Measurements from ENCODE around the gene JUNB.
"Not testable (repeated sequence)": the region's sequence is repeated elsewhere in the genome, so short reads cannot be mapped to it uniquely, and the experiment has no call there.

Gene JUNB

DNA sequence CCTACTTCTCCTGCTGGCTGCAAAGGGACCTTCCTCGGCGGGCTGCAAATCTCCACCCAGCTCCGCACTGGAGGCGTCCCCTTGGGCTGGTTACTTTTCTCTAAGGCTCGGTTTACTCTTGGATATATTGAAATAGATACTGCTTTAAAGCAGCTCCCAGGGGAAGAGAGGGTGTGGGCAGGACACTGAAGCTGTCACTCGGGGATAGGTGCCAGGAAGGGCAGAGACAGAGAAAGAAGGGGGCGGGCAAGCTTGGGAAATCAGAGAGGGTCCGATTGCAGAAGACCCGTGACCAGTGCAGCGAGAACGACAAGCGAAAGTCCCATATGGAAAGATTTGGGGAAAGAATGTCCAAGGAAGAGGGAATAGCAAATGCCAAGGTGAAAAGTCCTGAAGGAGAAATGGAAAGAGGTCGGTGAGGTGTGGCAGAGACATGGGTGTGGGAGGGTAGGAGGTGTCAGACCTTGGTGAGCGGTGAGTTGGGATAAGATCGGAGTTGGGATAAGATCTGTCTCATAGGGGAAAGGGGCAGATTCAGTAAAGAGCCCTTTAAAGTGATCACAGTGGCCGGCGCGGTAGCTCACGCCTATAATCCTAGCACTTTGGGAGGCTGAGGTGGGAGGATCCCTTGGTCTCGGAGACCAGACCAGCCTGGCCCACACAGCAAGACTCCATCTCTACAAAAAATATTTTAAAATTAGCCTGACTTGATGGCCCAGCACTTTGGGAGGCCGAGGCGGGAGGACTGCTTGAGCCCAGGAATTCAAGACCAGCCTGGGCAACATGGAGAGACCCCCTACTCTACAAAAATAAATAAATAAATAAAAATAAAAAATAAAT is 11.2 kb downstream of the JUNB start:
- DNase-seq (ENCODE audit: extremely low read depth in 1 of 2, low read depth in 1 of 2): no peak

DNA sequence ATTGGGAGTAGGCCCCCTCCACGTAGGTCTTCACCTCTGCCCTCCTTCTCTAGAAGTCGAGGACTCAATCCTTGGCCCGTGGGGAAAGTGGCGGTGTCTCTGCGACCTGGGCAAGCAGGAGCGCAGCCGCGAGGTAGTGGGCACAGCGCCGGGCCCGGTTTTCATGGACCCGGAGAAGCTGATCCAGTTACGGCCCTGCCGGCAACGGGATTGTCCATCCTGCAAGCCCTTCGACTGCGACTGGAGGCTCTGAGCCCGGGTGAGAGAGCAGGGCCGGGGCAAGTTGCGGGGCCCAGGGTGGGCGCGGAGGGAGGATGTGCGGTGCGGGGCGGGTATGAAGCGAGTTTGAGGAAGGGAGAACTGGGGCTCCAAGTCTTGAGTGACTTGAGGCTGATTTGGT is 12.8 kb downstream of the JUNB start:
- DNase-seq (ENCODE audit: extremely low read depth in 1 of 2, low read depth in 1 of 2): no peak

DNA sequence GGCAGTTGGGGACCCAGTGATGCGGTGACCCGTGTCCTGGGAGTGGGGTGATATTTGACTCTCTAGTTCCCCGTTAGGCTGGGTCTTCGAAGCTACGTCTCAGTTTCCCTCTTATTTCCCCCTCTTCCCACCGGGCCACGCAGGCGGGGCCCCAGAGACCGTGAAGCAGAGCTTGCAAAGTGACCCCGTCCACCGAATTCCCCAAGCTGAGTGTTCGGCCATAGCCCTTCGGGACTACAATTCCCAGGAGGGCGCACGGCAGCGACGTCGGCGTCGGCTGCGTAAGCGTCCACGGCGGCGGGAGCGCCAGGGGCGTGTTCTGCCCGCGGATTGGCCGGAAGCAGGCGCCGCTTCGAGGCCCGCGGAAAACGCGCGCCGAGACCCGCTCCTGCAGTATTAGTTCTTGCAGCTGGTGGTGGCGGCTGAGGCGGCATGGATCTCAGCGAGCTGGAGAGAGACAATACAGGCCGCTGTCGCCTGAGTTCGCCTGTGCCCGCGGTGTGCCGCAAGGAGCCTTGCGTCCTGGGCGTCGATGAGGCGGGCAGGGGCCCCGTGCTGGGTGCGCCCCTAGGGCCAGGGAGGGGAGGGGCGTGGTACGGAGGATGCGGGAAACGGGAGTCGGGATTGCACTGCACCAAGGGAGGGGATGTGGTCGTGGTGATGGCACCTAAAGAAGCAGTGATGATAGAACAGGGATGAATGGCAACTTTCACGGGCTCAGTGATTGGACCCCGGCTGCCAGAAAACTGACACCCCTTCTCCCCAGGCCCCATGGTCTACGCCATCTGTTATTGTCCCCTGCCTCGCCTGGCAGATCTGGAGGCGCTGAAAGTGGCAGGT is 15.2 kb downstream of the JUNB start, which contains the start of gene RNASEH2A:
TSS of gene RNASEH2A (plus strand) at position 343 of the 840 bp plus-strand sequence. CDS start at position 433, 90 bp downstream.
- DNase-seq (ENCODE audit: extremely low read depth in 1 of 2, low read depth in 1 of 2): peak; percentile 64 to 80

DNA sequence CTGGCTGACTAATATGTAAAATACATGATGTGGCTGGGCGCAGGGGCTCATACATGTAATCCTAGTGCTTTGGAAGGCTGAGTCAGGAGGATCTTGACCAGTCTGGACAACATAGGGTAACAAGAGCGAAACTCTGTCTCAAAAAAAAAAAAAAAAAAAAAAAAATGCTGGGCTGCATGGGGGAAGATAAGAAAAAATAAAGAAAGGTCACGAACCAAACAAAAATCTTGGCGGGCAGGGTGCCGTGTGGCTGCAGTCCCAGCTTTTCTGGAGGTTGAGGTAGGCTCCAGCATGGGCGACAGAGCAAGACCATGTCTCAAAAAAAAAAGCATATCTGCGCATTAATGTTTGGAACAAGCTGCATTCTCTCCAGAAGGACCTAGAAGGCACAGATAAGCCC is 23.8 kb downstream of the JUNB start:
- no peak for DNase-seq (ENCODE audit: extremely low read depth in 1 of 2, low read depth in 1 of 2)

DNA sequence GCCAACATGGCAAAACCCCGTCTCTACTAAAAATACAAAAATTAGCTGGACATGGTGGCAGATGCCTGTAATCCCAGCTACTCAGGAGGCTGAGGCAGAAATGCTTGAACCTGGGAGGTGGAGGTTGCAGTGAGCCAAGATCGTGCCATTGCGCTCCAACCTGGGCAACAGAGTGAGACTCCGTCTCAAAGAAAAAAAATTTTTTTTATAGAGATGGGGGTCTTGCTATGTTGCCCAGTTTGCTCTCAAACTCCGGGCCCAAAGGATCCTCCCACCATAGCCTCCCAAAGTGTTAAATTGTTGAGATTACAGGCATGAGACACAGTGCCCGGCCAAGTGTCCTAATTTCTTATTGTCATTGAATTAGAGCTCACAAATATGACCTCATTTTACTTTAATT is 25.9 kb downstream of the JUNB start:
- not testable (repeated sequence) for DNase-seq (ENCODE audit: extremely low read depth in 1 of 2, low read depth in 1 of 2)

DNA sequence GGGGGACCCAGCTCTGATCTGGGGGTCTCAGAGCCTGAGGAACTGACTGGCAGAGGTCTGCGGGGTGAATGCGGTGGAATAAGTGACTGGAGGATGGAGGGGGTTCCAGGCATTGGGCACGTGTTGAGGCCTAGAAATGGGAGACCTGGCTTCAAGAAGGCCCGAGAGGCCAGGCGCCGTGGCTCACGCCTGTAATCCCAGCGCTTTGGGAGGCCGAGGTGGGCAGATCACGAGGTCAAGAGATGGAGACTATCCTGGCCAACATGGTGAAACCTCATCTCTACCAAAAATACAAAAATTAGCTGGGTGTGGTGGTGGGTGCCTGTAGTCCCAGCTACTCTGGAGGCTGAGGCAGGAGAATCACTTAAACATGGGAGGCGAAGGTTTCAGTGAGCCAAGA is 26.5 kb downstream of the JUNB start:
- DNase-seq (ENCODE audit: extremely low read depth in 1 of 2, low read depth in 1 of 2): not testable (repeated sequence)

DNA sequence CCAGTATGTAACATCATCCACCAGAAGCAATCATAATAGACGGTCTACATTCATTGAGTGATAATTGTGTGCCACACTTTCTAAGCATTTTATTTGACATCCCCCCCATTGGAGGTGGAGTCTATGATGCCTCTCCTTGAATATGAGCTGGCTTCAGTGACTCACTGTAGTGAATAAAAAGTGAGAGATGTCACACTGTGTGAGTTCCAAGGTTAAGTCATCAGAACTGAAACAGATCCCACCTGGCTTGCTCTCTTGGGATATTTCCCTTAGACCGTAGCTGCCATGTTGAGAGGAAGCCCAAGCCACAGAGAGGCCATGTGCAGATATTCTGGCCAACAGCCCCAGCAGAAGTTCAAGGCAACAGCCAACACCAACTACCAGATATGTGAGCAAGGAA is 30.5 kb downstream of the JUNB start:
- DNase-seq (ENCODE audit: extremely low read depth in 1 of 2, low read depth in 1 of 2): no peak

DNA sequence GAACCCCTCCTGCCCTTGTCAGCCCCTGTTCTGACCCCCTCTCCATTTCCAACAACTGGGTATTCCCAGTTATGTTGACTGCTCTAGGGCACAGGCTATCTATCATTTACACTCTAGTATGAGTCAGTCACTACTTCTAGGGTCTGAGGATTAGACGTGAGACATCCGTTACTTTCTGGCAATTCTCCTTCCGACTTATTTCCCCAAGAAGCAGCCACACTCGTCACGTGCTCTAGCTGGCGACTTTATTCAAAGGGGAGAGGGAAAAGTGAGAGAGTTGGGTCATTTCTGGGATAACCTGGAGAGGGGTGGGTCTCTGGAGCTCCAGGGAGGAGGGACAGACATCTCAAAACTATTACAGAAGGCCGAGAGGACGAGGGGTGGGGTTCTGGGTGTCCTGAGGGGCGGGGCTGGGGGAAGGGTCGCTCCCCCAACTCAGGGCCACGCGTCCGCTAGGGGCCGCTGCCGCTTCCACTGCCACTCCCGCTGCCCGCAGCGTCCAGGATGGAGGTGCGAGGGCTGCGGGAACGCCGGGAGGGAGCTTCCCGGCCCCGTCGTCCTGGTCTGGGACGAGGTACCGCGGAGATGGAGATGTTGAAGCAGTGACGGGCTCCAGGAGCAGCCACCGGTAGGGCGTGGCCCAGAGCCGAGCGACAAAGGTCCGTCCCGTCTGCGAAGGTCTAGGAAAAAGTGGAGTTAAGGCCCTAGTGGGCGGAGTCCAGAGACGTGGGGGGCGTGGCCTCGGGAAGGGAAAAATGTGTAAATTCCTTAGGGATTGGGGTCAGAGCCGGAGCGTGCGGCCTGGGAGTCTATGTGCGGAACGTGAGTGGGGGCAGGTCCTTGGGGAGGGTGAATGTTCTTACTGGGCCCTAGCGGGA is 34.2 kb downstream of the JUNB start:
- DNase-seq (ENCODE audit: extremely low read depth in 1 of 2, low read depth in 1 of 2): no peak

DNA sequence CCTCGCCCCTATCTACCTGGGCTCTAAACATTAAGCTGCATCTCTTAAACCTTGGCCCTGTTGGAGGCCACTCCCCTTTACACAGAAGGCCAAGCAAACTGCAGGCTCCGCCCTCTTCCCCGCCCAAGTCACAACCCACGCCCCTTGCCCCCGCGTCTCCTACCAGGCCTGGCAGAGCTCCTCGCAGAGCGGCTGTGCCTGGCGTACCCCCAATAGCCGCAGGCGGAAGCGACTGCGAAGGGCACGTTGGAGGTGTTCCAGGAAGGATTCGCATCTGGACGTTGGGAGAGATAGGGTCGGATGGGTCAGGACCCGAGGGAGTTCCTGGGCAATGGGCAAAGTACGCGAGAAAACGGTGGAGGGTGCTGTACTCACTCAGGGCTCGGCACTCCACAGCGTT is 37.2 kb downstream of the JUNB start:
- DNase-seq (ENCODE audit: extremely low read depth in 1 of 2, low read depth in 1 of 2): no peak

DNA sequence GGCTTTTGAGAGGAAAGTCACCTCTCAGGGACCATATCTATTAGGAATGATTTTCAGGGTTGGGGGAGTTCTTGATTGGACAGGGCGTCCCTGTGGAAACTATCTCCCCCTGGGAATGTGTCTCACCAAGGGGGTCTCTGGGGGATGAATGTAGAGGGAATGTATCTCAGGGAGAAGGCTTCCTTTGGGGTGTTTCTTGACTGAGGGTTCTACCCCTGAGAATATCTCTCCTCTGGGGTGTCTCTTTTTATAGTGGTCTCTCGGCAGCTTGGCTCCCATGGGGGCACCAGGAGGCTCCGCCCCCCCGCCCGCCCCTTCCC is 42.1 kb downstream of the JUNB start:
- no peak for DNase-seq (ENCODE audit: extremely low read depth in 1 of 2, low read depth in 1 of 2)

DNA sequence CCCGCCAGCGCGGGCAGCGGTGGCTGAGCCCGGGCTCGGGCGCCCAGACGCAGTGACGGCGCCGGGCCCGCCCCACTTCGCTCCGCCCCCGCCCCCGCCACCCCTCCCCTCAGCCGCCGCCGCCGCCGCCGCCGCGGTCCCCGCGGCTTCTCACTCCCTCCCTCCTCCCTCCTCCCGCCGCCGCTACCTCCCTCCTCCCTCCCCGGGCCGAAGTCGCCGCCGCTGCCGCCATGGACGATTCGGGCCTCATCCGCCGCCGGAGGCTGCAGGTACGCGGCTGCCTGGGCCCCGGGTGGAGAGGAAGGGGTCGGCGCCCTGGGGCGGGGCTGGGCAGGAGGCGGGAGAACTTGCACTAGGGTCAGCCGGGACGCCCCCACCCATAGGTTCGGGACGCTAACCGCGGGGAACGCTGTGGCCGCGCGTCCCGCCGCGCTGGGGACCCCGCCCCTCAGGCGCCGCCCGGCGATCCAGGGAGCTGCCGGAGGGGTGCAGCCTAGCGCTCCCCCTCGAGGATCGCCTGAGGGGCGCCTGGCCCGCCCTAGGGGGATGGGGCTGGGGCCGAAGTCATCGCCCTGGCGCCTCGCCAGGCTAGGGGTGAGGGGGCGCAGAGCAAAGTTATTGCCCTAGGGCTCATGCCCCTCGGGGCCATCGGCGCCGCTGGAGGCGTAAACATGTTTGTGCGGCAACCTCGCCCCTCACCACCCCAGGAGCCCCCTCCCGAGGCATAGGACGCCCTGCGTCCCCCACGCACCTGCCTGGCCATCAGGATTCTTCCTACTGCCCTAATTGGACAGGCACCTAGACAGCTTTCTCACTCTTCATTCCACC is 42.7 kb downstream of the JUNB start:
- no peak for DNase-seq (ENCODE audit: extremely low read depth in 1 of 2, low read depth in 1 of 2)

DNA sequence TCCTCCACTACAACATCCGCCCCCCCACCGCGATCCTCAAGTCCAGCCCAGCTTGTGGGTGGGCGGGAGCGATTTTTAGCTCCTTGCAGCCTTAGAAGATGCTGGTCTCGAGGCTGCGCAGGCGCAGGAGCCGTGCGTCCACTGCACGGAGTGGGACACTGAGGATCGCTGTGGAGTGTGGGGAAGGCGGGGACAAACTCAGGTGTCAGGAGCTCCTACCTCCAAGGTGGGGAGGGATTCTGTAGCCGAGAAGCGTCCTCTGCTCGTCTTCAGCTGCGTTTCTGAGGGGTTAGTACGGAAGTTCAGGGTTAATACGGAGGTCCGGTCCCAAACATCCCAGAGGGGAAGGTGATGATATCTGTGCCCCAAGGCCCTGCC is 43.3 kb downstream of the JUNB start, which contains the start of gene RTBDN:
TSS of gene RTBDN (minus strand) at position 14 of the 378 bp plus-strand sequence. CDS start 4,600 bp downstream, outside the sequence.
- DNase-seq (ENCODE audit: extremely low read depth in 1 of 2, low read depth in 1 of 2): no peak

DNA sequence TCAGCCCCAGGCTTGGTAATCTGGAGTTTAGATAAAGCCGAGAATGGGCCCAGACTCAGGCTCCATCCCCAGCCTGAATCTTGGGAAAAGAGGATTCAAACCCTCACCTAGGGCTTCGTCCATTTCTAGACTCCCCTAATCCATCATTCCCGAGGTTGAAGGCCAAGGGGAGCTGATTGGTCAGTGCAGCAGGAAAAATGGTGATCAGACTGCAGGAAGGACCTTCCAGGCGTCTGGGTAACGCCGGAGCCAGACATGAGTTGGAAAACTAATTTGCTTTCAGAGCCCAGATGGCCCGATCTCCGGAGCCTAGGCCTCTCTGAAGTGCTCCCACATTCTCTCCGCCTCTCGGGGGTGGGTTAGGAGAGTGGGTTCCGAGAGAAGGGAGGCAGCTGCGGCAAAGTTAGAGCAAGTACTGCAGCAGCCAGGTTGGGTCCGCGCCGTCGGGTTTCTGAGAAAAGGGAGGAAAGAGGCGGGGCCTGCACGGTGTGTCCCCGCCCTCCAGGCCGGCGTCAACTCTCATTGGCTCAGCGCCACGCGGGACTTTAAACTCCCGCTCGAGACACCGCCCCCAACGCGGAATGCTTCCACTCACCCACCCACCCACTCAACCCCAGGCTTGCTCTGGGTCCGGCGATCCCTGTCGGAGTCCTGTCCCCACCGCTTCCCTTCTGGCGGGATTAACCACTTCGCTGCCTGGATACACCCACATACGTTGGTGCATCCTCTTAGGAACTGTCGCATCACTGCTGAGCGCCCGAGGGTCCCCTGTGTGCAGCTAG is 43.9 kb downstream of the JUNB start:
- no peak for DNase-seq (ENCODE audit: extremely low read depth in 1 of 2, low read depth in 1 of 2)

DNA sequence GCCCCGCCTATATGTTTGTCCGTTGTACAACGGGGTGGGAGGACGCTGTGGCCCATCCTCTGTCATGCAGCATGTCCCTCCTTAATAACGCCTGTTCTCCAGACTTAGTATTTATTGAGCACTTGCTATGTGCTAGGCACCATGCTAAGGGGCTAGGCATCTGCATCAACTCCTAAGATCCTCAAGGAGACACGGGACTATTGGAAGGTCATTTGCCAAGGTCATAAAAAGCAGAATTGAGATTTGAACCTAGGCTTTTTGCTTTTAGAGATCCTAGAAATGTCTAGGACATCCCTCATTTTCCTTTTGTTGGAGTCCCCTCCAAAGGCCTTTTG is 45.2 kb downstream of the JUNB start:
- no peak for DNase-seq (ENCODE audit: extremely low read depth in 1 of 2, low read depth in 1 of 2)

DNA sequence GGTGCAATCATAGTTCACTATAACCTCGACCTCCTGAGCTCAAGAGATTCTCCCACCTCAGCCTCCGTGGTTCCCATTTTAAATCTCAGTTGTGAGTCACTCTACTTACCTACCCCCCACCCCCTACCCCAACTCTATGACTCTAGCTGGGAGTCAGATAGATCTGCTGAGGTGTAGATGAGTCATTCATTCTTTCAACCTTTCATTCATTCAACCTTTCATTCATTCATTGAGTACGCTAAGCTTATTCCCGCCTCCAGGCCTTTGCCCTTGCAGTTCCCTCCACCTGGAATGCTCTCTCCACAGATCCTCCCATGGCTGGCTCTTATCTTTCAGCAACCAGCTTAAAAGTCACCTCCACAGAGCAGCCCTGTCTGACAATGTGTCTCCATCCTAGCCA is 45.9 kb downstream of the JUNB start:
- no peak for DNase-seq (ENCODE audit: extremely low read depth in 1 of 2, low read depth in 1 of 2)

DNA sequence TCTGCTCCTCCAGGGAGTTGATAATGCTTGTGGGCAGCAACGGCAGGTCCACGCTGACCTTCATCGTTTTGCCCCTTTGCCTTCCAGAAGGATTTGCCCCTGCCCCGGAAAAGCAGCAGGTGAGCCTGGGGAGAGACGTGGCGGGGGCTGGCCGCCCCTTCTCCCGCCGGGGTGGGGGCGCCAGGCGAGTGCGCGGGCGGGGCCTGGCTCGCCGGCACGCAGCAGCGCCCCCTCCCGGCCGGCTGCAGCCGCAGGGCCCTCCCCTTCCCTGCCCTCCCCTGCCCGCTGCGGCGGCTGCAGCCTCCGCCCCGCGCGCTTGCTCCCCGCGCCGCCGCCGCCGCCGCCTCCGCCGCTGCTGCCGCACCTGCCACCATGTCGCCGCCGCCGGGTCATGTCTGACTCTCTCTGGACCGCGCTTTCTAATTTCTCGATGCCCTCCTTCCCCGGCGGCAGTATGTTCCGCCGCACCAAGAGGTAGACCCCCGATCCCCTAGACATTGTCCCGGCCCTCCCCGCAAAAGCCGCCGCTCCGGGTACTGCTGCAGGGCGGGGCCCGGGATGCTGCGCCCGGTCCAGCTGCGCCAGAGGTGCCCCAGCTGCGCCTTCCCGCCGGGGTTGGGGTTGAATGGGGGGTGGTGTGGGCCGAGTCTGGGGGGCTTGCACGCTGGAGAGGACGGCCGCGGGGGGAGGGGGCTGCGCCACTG is 47.0 kb downstream of the JUNB start, which contains the start of gene MAST1:
TSS of gene MAST1 (plus strand) at position 334 of the 704 bp plus-strand sequence. CDS start at position 392, 58 bp downstream.
- DNase-seq (ENCODE audit: extremely low read depth in 1 of 2, low read depth in 1 of 2): no peak

DNA sequence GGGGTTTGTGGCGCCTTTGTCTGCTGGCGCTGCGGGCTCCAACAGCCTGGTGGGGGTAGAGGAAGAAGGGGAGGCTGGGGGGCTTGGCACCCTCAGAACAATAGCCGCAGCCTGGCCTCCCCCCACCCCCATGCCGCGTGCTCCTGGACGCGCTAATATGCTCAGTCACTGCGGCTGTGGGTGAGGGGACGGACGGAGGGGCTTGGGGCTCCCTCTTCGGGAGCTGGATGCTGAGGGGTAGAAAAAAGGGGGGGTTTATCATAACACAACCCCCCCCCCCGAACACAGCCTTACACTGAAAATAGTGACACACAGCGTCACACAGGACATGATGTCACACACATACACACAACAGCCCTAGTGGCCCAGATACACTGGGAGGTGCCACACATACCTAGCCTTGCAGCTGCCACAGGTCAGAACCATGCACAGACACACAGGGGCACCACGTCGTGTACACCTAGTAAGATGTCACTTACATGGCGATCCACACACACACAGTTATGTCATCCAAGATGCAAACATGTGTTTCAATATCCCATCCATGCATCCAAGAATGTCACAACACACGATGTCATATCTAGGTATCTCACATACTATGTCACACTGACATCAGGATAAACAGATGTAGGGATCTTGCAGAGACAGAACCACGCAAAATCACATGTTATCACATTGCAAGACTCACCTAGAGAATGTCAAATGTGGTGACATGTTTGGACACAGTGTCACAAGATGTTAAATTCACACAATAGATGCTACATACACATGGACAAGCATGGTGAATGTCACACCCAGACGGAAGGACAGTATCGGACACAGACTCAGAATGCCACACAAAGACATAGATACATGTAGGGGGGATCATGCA is 47.8 kb downstream of the JUNB start:
- DNase-seq (ENCODE audit: extremely low read depth in 1 of 2, low read depth in 1 of 2): no peak
